Transverse colon (tissue), 4 donors: Measurements from ENCODE around the gene CPVL. TPM values are rescaled to one million over a fixed set of nuclear protein-coding genes. Genes with fewer than 3 reads are reported as not detected.
A peak's percentile ranks its signal among the peaks of the same experiment; 100 is the strongest.

Experiments used
- DNase-seq: peaks from one replicate; pipeline ENCODE4 v3.0.0-alpha.2; 2019
- H3K27ac ChIP-seq, 4 donors: fragments of 200-600 bp; sonication (generic); 2 replicates each; pipeline ENCODE4 v1.5.1; 2016 to 2018; ENCODE audit warnings: inconsistent platforms in 4 of 4
- H3K27me3 ChIP-seq: fragments of 200-600 bp; sonication (generic); 2 replicates; pipeline ENCODE4 v1.5.1; 2017; ENCODE audit warnings: inconsistent platforms
- H3K36me3 ChIP-seq, 4 donors: fragments of 200-600 bp; sonication (generic); 2 replicates each; pipeline ENCODE4 v1.5.1; 2017 to 2019; ENCODE audit warnings: inconsistent platforms in 4 of 4
- H3K4me1 ChIP-seq, 4 donors: fragments of 200-600 bp; sonication (generic); 2 replicates each; pipeline ENCODE4 v1.5.1; 2017 to 2020; ENCODE audit warnings: inconsistent platforms in 4 of 4
- H3K4me3 ChIP-seq, 4 donors: fragments of 200-600 bp; sonication (generic); 1 replicate in 1 of 4; 2 replicates in 3 of 4; pipeline versions ENCODE4 v1.5.1 to v1.6.1; 2017 to 2019; ENCODE audit warnings: inconsistent platforms in 4 of 4
- H3K9me3 ChIP-seq, 2 donors: fragments of 200-600 bp; sonication (generic); 2 replicates each; pipeline ENCODE4 v1.5.1; 2017 to 2019; ENCODE audit warnings: inconsistent platforms in 2 of 2
- EP300 ChIP-seq: sonication (generic); formaldehyde crosslinking; IDR thresholded peaks from one replicate; pipeline ENCODE4 v1.6.1; 2017; ENCODE audit warnings: antibody characterized with exemption, low read depth
- POLR2A ChIP-seq: fragments of 450-650 bp; IDR thresholded peaks from one replicate; pipeline ENCODE4 v1.6.1; 2016; ENCODE audit warnings: antibody characterized with exemption, mild to moderate bottlenecking, moderate library complexity
- POLR2AphosphoS5 ChIP-seq, 3 donors: sonication (generic); formaldehyde crosslinking; IDR thresholded peaks; one replicate each; pipeline ENCODE4 v1.6.1; 2016; ENCODE audit warnings: antibody characterized with exemption in 3 of 3
- WGBS, 2 donors: methylation state at CpG; one replicate each; pipeline ENCODE4 v1.1.5; 2018; ENCODE audit warnings: low coverage in 1 of 2; 5-methylcytosine and 5-hydroxymethylcytosine counted together
- in situ Hi-C, 4 donors: fragments of 200-750 bp; cut with MboI; loops; one replicate each; pipeline versions ENCODE4 v1.15.0 to v1.15.1; 2017; ENCODE audit warnings: low sequenced_read_pairs in 3 of 4, low pct_ligation_motif_present in 1 of 4, low pct_unique_long_range_greater_than_20kb in 1 of 4
- intact Hi-C: fragments of 100-400 bp; cut with DNase I; formaldehyde crosslinking; loops from one replicate; pipeline ENCODE4 v1.15.1; 2023; ENCODE audit warnings: low total_unique reads
- total RNA-seq, 4 donors: library from RNA; depleted of rRNA; stranded (reverse); fragments of >200 nt; gene quantifications; one replicate each; pipeline ENCODE4 v1.1.0, GENCODE V29; 2016
- TF ChIP-seq, protein P1 (sequence below), 5 experiments: fragments of 200-600 bp in 3 of 5; fragments of 450-650 bp in 2 of 5; sonication (generic) in 3 of 5; IDR thresholded peaks; 1 replicate in 2 of 5; 2 replicates in 3 of 5; pipeline ENCODE4 v1.5.1; 2016 to 2017; ENCODE audit warnings: antibody characterized with exemption in 5 of 5, inconsistent platforms in 3 of 5, mild to moderate bottlenecking in 2 of 5, moderate library complexity in 1 of 5

The CPVL gene
- total RNA-seq, 4 donors from 2014 or later, result 0.75 to 9.7 (median 4.8) TPM

DNA sequence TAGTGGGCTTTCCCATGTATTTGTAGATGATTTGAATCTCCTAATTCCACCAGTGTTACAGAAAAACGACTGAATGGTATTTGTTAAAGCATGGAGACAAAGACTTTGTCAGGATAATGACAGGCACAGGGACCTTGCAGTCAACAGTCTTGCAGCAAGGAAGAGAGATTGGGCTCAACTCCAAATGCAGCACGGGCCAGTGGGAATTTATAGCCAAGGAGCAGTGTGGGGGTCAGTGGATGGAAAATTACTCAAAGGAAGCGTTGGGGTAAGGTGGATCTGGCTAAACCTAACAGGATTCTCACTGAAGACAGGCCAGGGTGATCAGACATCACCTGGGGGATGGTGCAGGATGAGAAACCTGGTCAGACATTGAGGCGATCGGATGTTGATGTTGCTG is 24.3 kb downstream of the CPVL start:
- Histone ChIP-seq H3K36me3 (no peaks in the 10 kb centered on the region), H3K9me3 (no peaks in the 10 kb centered on the region), H3K27me3 (no peaks in the 10 kb centered on the region), H3K27ac (no peak overlapping the region), H3K4me3 (no peak overlapping the region), H3K4me1 (no peaks in the 10 kb centered on the region)
- 61 to 64% methylated on average over 5 of the region's 5 CpGs for WGBS, 2 donors
- intact Hi-C loops, result no loop called here
- TF ChIP-seq POLR2AphosphoS5 (IDR thresholded peaks at IDR 0.05) (no peak), POLR2A (no peak), EP300 (no peak)
- TF ChIP-seq, protein P1, sequence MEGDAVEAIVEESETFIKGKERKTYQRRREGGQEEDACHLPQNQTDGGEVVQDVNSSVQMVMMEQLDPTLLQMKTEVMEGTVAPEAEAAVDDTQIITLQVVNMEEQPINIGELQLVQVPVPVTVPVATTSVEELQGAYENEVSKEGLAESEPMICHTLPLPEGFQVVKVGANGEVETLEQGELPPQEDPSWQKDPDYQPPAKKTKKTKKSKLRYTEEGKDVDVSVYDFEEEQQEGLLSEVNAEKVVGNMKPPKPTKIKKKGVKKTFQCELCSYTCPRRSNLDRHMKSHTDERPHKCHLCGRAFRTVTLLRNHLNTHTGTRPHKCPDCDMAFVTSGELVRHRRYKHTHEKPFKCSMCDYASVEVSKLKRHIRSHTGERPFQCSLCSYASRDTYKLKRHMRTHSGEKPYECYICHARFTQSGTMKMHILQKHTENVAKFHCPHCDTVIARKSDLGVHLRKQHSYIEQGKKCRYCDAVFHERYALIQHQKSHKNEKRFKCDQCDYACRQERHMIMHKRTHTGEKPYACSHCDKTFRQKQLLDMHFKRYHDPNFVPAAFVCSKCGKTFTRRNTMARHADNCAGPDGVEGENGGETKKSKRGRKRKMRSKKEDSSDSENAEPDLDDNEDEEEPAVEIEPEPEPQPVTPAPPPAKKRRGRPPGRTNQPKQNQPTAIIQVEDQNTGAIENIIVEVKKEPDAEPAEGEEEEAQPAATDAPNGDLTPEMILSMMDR (IDR thresholded peaks at IDR 0.05), result no peak
- in situ Hi-C loops, result no loop called here
- no peak for DNase-seq

DNA sequence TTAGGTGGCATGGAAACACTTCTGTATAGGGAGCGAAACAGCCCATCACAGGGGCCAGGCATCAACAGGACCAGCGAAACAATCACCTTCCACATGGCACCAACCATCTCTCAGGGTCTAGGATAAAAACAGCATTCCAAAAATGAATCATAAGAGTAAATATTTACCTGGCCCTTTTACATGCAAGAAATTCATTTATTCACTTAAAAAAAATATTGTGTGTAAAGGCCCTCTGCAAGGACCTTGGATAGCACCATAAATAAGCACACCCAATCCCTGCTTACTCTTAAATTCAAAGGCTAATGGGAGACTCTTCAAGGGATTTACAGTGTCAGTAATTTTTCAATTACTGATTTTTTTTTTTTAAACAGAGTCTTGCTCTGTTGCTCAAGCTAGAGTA is 25.4 kb downstream of the CPVL start:
- H3K36me3 ChIP-seq, result no peaks in the 10 kb centered on the region
- WGBS, 2 donors, result 80 to 91% methylated on average over 1 to 2 of the region's 2 CpGs
- H3K9me3 ChIP-seq, result no peaks in the 10 kb centered on the region
- no peaks in the 10 kb centered on the region for H3K4me1 ChIP-seq
- no peak for TF ChIP-seq POLR2A
- no peak for TF ChIP-seq POLR2AphosphoS5 (IDR thresholded peaks at IDR 0.05)
- TF ChIP-seq, protein P1 (IDR thresholded peaks at IDR 0.05), result no peak
- TF ChIP-seq EP300, result no peak
- no peak for DNase-seq
- H3K27me3 ChIP-seq, result no peaks in the 10 kb centered on the region
- no peak overlapping the region for H3K27ac ChIP-seq
- H3K4me3 ChIP-seq, result no peak overlapping the region
- intact Hi-C loops, result no loop called here
- in situ Hi-C loops, result no loop called here

DNA sequence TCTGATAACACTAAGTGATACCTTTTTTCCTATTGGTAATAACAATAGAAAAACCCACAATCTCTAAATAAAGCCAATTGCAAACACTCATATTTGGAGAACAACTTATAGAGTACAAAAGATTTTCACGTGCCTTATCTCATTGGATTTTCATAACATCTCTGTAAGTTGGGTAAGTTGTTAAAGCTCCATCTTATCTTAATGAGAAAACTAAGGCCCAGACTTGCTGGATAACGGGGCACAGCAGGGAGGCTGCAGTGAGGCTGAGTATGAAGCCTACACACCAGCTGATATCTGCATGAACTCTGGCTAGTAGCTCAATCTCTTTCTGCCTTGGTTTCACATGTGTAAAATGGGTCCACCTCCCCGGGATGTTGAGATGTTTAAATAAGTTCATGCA is 26.8 kb downstream of the CPVL start:
- Histone ChIP-seq H3K9me3 (no peaks in the 10 kb centered on the region), H3K4me3 (no peak overlapping the region), H3K27ac (no peak overlapping the region), H3K27me3 (no peaks in the 10 kb centered on the region), H3K36me3 (no peaks in the 10 kb centered on the region), H3K4me1 (no peaks in the 10 kb centered on the region)
- intact Hi-C loops (no loop called here), in situ Hi-C loops (no loop called here)
- 76 to 100% methylated on average over 1 to 3 of the region's 3 CpGs for WGBS, 2 donors
- no peak for DNase-seq
- TF ChIP-seq POLR2A (no peak), EP300 (no peak), POLR2AphosphoS5 (IDR thresholded peaks at IDR 0.05) (no peak)
- TF ChIP-seq, protein P1 (IDR thresholded peaks at IDR 0.05), result no peak

GRCh38 chr7:29116361-29117200 is 29.8 kb downstream of the CPVL start:
- no peak for TF ChIP-seq EP300
- TF ChIP-seq, protein P1 (IDR thresholded peaks at IDR 0.05), result no peak
- peak in 1 of 3 donors; percentile 23 for TF ChIP-seq POLR2AphosphoS5 (IDR thresholded peaks at IDR 0.05)
- no peak for TF ChIP-seq POLR2A
- in situ Hi-C loops, result no loop called here

More at GRCh38 chr7:29116361-29117200, 29.8 kb downstream of the CPVL start:
- 56 to 59% methylated on average over 5 of the region's 5 CpGs for WGBS, 2 donors
- H3K27ac ChIP-seq, result no peak overlapping the region
- H3K27me3 ChIP-seq, result no peaks in the 10 kb centered on the region
- no peak overlapping the region for H3K4me3 ChIP-seq
- no peak for DNase-seq
- H3K36me3 ChIP-seq, result no peaks in the 10 kb centered on the region
- no peaks in the 10 kb centered on the region for H3K4me1 ChIP-seq
- intact Hi-C loops, result no loop called here
- no peaks in the 10 kb centered on the region for H3K9me3 ChIP-seq
